LNCaP clone FGC (cell line): Measurements from ENCODE around the gene PCDHA12.
A peak's percentile ranks its signal among the peaks of the same experiment; 100 is the strongest.

Source experiments
- DNase-seq: peaks from one replicate; pipeline ENCODE4 v3.0.0-alpha.2; 2011; ENCODE audit warnings: low read depth
- H3K4me3 ChIP-seq: 2 replicates; pipeline ENCODE4 v1.5.1; 2011; ENCODE audit warnings: mild to moderate bottlenecking, low read depth, low read length, control low read depth
- CTCF ChIP-seq: IDR thresholded peaks from 2 replicates; pipeline ENCODE4 v1.5.1; 2012; ENCODE audit warnings: mild to moderate bottlenecking; ENCODE audit not compliant: control insufficient read depth, insufficient read depth; ENCODE audit errors: extremely low read depth

Gene PCDHA12

GRCh38 chr5:140877262-140877581, 2.1 kb downstream of the PCDHA12 start:
- H3K4me3 ChIP-seq: no peak overlapping the region
- no peak for DNase-seq
- TF ChIP-seq CTCF: no peak

- DNase-seq: no peak
- peak; percentile 43 for TF ChIP-seq CTCF
- H3K4me3 ChIP-seq: no peak within 1 kb of the TSS
Measured at GRCh38 chr5:140881889-140882590, 6.9 kb downstream of the PCDHA12 start, which contains the start of gene PCDHA13. Gene PCDHA13, plus strand, starts transcription at chr5:140882124. Its CDS starts 145 bp downstream, at chr5:140882269.

- TF ChIP-seq CTCF: peak; percentile 59
- peak; percentile 1 for DNase-seq
- H3K4me3 ChIP-seq: no peak overlapping the region
Measured at GRCh38 chr5:140882591-140882899, 7.4 kb downstream of the PCDHA12 start.

- no peak for DNase-seq
- H3K4me3 ChIP-seq: no peak overlapping the region
- TF ChIP-seq CTCF: no peak
Measured at GRCh38 chr5:140883373-140883772, 8.3 kb downstream of the PCDHA12 start.

- TF ChIP-seq CTCF: no peak
- DNase-seq: no peak
- H3K4me3 ChIP-seq: no peak overlapping the region
Measured at GRCh38 chr5:140883927-140884697, 9.0 kb downstream of the PCDHA12 start.

GRCh38 chr5:140916325-140916724, 41.2 kb downstream of the PCDHA12 start:
- TF ChIP-seq CTCF: no peak
- no peak for DNase-seq
- H3K4me3 ChIP-seq: no peak overlapping the region
